IMR-90 (cell line): ENCODE measurements around the gene DSE. TPM values are rescaled to one million over a fixed set of nuclear protein-coding genes. Genes with fewer than 3 reads are reported as not detected.

Source experiments
- ATAC-seq: fragments of 200-7000 bp; cut with Tn5 transposase; 2 replicates; pipeline ENCODE4 v1.9.1; 2020; ENCODE audit warnings: low read depth, mild to moderate bottlenecking, moderate library complexity
- BruUV-seq: library from RNA; stranded (reverse); fragments of 400-500 nt; replicated peaks from 2 replicates; lab custom pipeline; 2021; lab: Mats Ljungman, UMichigan
- CTCF ChIA-PET: fragments of 300-600 bp; formaldehyde crosslinking; extraction: SDS; loops from one replicate; lab custom pipeline; 2021; ENCODE audit warnings: antibody characterized with exemption; lab: Yijun Ruan, JAX
- POLR2A ChIA-PET: fragments of 300-600 bp; sonication (Branson Sonifier 250); formaldehyde crosslinking; loops from one replicate; lab custom pipeline; 2022; ENCODE audit warnings: antibody characterized with exemption; ENCODE audit not compliant: unreplicated experiment; lab: Charles Lee
- DNase-seq: peaks from one replicate; pipeline ENCODE4 v3.0.0; 2013
- H2AFZ ChIP-seq: replicated peaks from 2 replicates; pipeline ENCODE3; 2013; ENCODE audit warnings: low read length, mild to moderate bottlenecking; ENCODE audit not compliant: poor library complexity
- H2AK5ac ChIP-seq: 2 replicates; pipeline ENCODE4 v1.6.1; 2013; ENCODE audit warnings: low read depth, low read length, inconsistent platforms
- H2AK9ac ChIP-seq: replicated peaks from 2 replicates; pipeline ENCODE3; 2013; ENCODE audit warnings: mild to moderate bottlenecking, low read depth, low read length, moderate library complexity; ENCODE audit not compliant: poor library complexity
- H2BK120ac ChIP-seq: 2 replicates; pipeline ENCODE4 v1.6.1; 2013; ENCODE audit warnings: low read depth, low read length, inconsistent platforms
- H2BK15ac ChIP-seq: 3 replicates; pipeline ENCODE4 v1.6.1; 2013; ENCODE audit warnings: low read depth, low read length, inconsistent platforms
- H2BK20ac ChIP-seq: 2 replicates; pipeline ENCODE4 v1.6.1; 2013; ENCODE audit warnings: low read depth, mild to moderate bottlenecking, inconsistent platforms, low read length, moderate library complexity
- H2BK5ac ChIP-seq: 2 replicates; pipeline ENCODE4 v1.6.1; 2013; ENCODE audit warnings: mild to moderate bottlenecking, low read depth, low read length, inconsistent platforms; ENCODE audit not compliant: poor library complexity, severe bottlenecking
- H3K14ac ChIP-seq: replicated peaks from 2 replicates; pipeline ENCODE4 v1.6.1; 2013; ENCODE audit warnings: low read depth, low read length, inconsistent platforms
- H3K18ac ChIP-seq: 2 replicates; pipeline ENCODE4 v1.6.1; 2013; ENCODE audit warnings: low read depth, low read length, control low read depth
- H3K23ac ChIP-seq: 2 replicates; pipeline ENCODE4 v1.6.1; 2013; ENCODE audit warnings: low read depth, low read length, inconsistent platforms
- H3K27ac ChIP-seq: 2 replicates; pipeline ENCODE4 v1.5.1; 2013; ENCODE audit warnings: mild to moderate bottlenecking, control low read depth, low read length; ENCODE audit not compliant: insufficient read depth
- H3K27me3 ChIP-seq: 2 replicates; pipeline ENCODE4 v1.6.1; 2013; ENCODE audit warnings: low read length; ENCODE audit not compliant: control insufficient read depth, insufficient read depth
- H3K36me3 ChIP-seq: 2 replicates; pipeline ENCODE4 v1.6.1; 2013; ENCODE audit warnings: low read length, mixed read lengths; ENCODE audit not compliant: control insufficient read depth, insufficient read depth
- H3K4ac ChIP-seq: 2 replicates; pipeline ENCODE4 v1.6.1; 2013; ENCODE audit warnings: low read depth, low read length, inconsistent platforms
- H3K4me1 ChIP-seq: 2 replicates; pipeline ENCODE4 v1.6.1; 2013; ENCODE audit warnings: low read length, mixed read lengths; ENCODE audit not compliant: control insufficient read depth, insufficient read depth
- H3K4me2 ChIP-seq: 2 replicates; pipeline ENCODE4 v1.6.1; 2013; ENCODE audit warnings: low read depth, mild to moderate bottlenecking, control low read depth, low read length, moderate library complexity
- H3K4me3 ChIP-seq: 2 replicates; pipeline ENCODE4 v1.5.1; 2013; ENCODE audit warnings: low read depth, mild to moderate bottlenecking, control low read depth, low read length, moderate library complexity; ENCODE audit not compliant: insufficient read depth
- H3K56ac ChIP-seq: 2 replicates; pipeline ENCODE4 v1.6.1; 2013; ENCODE audit warnings: low read length, inconsistent platforms; ENCODE audit not compliant: insufficient read depth; ENCODE audit errors: extremely low read depth
- H3K79me1 ChIP-seq, 2 experiments: 2 replicates each; pipeline ENCODE4 v1.6.1; 2013; ENCODE audit warnings: low read length in 2 of 2, inconsistent platforms in 1 of 2, low read depth in 1 of 2
- H3K9ac ChIP-seq: 2 replicates; pipeline ENCODE4 v1.6.1; 2013; ENCODE audit warnings: low read depth, low read length, control low read depth
- H3K9me1 ChIP-seq: 2 replicates; pipeline ENCODE4 v1.6.1; 2013; ENCODE audit warnings: low read length, inconsistent platforms; ENCODE audit not compliant: insufficient read depth
- H3K9me3 ChIP-seq: 2 replicates; pipeline ENCODE4 v1.6.1; 2013; ENCODE audit warnings: low read length; ENCODE audit not compliant: control insufficient read depth, insufficient read depth
- H4K20me1 ChIP-seq: 2 replicates; pipeline ENCODE4 v1.6.1; 2013; ENCODE audit warnings: low read length, inconsistent platforms; ENCODE audit not compliant: insufficient read depth
- H4K5ac ChIP-seq: 2 replicates; pipeline ENCODE4 v1.6.1; 2013; ENCODE audit warnings: mild to moderate bottlenecking, low read depth, low read length, control low read depth
- H4K8ac ChIP-seq, 2 experiments: 2 replicates each; pipeline ENCODE4 v1.6.1; 2013; ENCODE audit warnings: low read depth in 2 of 2, low read length in 2 of 2, control low read depth in 1 of 2, inconsistent platforms in 1 of 2
- H4K91ac ChIP-seq: 2 replicates; pipeline ENCODE4 v1.6.1; 2013; ENCODE audit warnings: low read depth, low read length, inconsistent platforms; ENCODE audit not compliant: insufficient read depth
- BHLHE40 ChIP-seq: fragments of 150-350 bp; IDR thresholded peaks from 2 replicates; pipeline ENCODE4 v1.6.1; 2016; ENCODE audit warnings: mild to moderate bottlenecking, low read depth, low read length
- FOS ChIP-seq: fragments of 150-350 bp; IDR thresholded peaks from 2 replicates; pipeline ENCODE4 v1.6.1; 2016; ENCODE audit warnings: low read depth, low read length
- MAFK ChIP-seq: IDR thresholded peaks from 2 replicates; pipeline ENCODE4 v1.6.1; 2012; ENCODE audit warnings: low read depth, low read length, improper control_type of control experiment
- MXI1 ChIP-seq: IDR thresholded peaks from 2 replicates; pipeline ENCODE4 v1.6.1; 2012; ENCODE audit warnings: low read depth, mild to moderate bottlenecking, low read length, moderate library complexity, borderline replicate concordance
- NFE2L2 ChIP-seq: fragments of 150-350 bp; IDR thresholded peaks from 2 replicates; pipeline ENCODE4 v1.6.1; 2016; ENCODE audit warnings: low read depth, mild to moderate bottlenecking, low read length
- RCOR1 ChIP-seq: IDR thresholded peaks from 2 replicates; pipeline ENCODE4 v1.6.1; 2012; ENCODE audit warnings: mild to moderate bottlenecking, low read length, improper control_type of control experiment; ENCODE audit not compliant: insufficient replicate concordance
- RFX5 ChIP-seq: IDR thresholded peaks from 2 replicates; pipeline ENCODE4 v1.8.0; 2012; ENCODE audit warnings: low read depth, mild to moderate bottlenecking, low read length, moderate library complexity
- WGBS, 2 experiments: methylation state at CpG; one replicate each; pipeline versions ENCODE4 v1.1.5 to v1.1.7; 2013; ENCODE audit warnings: missing lambda C conversion rate in 2 of 2; ENCODE audit not compliant: insufficient read length in 1 of 2; ENCODE audit errors: extremely low coverage in 2 of 2; 5-methylcytosine and 5-hydroxymethylcytosine counted together
- dilution Hi-C: fragments of 300-500 bp; cut with HindIII; formaldehyde crosslinking; loops from one replicate; pipeline ENCODE4 v1.14.3; 2018; ENCODE audit warnings: low sequenced_read_pairs; ENCODE audit not compliant: unreplicated experiment
- in situ Hi-C: fragments of 300-500 bp; cut with MboI; formaldehyde crosslinking; loops from 3 replicates; pipeline ENCODE4 v1.14.3; 2019; ENCODE audit warnings: low sequenced_read_pairs, inconsistent platforms, mixed read lengths
- intact Hi-C: fragments of 100-400 bp; cut with micrococcal nuclease; formaldehyde crosslinking; loops from 2 replicates; pipeline ENCODE4 v1.10.0; 2022
- polyA plus RNA-seq, 3 experiments: library from polyadenylated mRNA; depleted of rRNA; stranded (reverse); fragments of >200 nt; gene quantifications; 2 replicates each; pipeline ENCODE4 v1.2.3, GENCODE V29; 2012; ENCODE audit warnings: low replicate concordance in 1 of 3
- total RNA-seq: library from RNA; depleted of rRNA; stranded (reverse); fragments of >200 nt; gene quantifications from 2 replicates; pipeline ENCODE4 v1.2.3, GENCODE V29; 2012
- TF ChIP-seq, protein P1 (sequence below): fragments of 150-350 bp; IDR thresholded peaks from 2 replicates; pipeline ENCODE4 v1.6.1; 2017; ENCODE audit warnings: mild to moderate bottlenecking, antibody characterized with exemption, low read length, low read depth
- TF ChIP-seq, protein P2 (sequence below): fragments of 150-350 bp; IDR thresholded peaks from 2 replicates; pipeline ENCODE4 v1.6.1; 2016; ENCODE audit warnings: low read depth, mild to moderate bottlenecking, low read length, moderate library complexity, borderline replicate concordance

Gene DSE
- total and polyA plus RNA-seq, 2 of the 4 experiments (the other 2 are of a cell fraction): 48.0 to 154 TPM

DNA sequence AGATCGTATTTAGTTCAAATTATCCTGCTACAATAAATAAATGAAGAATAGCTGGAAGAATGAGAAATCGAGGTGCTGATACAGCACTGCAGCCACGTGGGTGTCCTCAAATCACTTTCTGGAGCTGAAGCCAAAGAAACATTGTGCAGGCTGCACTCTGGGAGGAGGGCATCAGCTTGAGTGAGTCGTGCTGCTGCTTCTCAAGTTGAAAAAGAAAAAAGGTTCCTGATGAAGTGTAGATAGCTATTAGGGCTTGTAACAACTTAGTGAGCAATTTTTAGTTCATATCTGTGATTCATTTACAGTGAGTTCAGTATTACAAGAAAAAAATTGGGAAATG, 40.5 kb downstream of the DSE start:
- Histone ChIP-seq H3K18ac (no peak overlapping the region), H3K36me3 (peaks cover 6% of the 10 kb centered on the region), H4K5ac (no peak overlapping the region), H2BK15ac (no peak overlapping the region), H3K4ac (no peak overlapping the region), H3K56ac (no peak overlapping the region), H4K91ac (no peak overlapping the region), H3K14ac (no peak overlapping the region), H4K20me1 (peaks cover 3% of the 10 kb centered on the region; the same call in 1 of the 2 replicates), H3K4me1 (peaks cover 6% of the 10 kb centered on the region), H3K27me3 (no peaks in the 10 kb centered on the region), H3K27ac (no peak overlapping the region), H3K23ac (no peak overlapping the region), H3K9me3 (no peaks in the 10 kb centered on the region), H2AK9ac (no peak overlapping the region), H3K79me1 (peaks cover 45 to 62% of the 10 kb centered on the region in 2 experiments), H4K8ac (no peak overlapping the region), H2AFZ (no peak overlapping the region), H2AK5ac (no peak overlapping the region), H3K9ac (no peak overlapping the region), H3K4me3 (no peak overlapping the region), H3K4me2 (0 out of 2 replicates have a peak overlapping the region, but pooled peaks have one; percentile 0), H3K9me1 (peaks cover 8% of the 10 kb centered on the region), H2BK5ac (no peak overlapping the region), H2BK120ac (no peak overlapping the region), H2BK20ac (no peak overlapping the region)
- BruUV-seq: no TSS peak
- CTCF ChIA-PET: no interaction called here
- in situ Hi-C loops: no loop called here
- TF ChIP-seq MAFK: peak; percentile 41
- TF ChIP-seq, protein P1, sequence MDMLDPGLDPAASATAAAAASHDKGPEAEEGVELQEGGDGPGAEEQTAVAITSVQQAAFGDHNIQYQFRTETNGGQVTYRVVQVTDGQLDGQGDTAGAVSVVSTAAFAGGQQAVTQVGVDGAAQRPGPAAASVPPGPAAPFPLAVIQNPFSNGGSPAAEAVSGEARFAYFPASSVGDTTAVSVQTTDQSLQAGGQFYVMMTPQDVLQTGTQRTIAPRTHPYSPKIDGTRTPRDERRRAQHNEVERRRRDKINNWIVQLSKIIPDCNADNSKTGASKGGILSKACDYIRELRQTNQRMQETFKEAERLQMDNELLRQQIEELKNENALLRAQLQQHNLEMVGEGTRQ: peak; percentile 46; the same call in 1 of the 2 replicates
- no peak for TF ChIP-seq RCOR1
- no peak for TF ChIP-seq FOS
- TF ChIP-seq, protein P2, sequence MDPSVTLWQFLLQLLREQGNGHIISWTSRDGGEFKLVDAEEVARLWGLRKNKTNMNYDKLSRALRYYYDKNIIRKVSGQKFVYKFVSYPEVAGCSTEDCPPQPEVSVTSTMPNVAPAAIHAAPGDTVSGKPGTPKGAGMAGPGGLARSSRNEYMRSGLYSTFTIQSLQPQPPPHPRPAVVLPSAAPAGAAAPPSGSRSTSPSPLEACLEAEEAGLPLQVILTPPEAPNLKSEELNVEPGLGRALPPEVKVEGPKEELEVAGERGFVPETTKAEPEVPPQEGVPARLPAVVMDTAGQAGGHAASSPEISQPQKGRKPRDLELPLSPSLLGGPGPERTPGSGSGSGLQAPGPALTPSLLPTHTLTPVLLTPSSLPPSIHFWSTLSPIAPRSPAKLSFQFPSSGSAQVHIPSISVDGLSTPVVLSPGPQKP: no peak
- no peak for TF ChIP-seq RFX5
- TF ChIP-seq NFE2L2: no peak
- TF ChIP-seq BHLHE40: no peak
- TF ChIP-seq MXI1: peak; percentile 68; the same call in 1 of the 2 replicates
- WGBS, 2 experiments: 0% methylated on average over 1 of the region's 4 CpGs; no CpG with 5 or more reads in 1 of the 2 experiments
- intact Hi-C loops: no loop called here
- dilution Hi-C loops: no loop called here
- POLR2A ChIA-PET: no interaction called here
- peak; percentile 74 for DNase-seq
- ATAC-seq: peak; percentile 65
